IPS-20b (cell line): Measurements from ENCODE around the gene MRPL11.

Source experiments
- H3K27ac ChIP-seq: one replicate; pipeline ENCODE4 v1.5.1; 2013; ENCODE audit warnings: low read length
- H3K27me3 ChIP-seq: 2 replicates; pipeline ENCODE4 v1.6.1; 2013; ENCODE audit warnings: mild to moderate bottlenecking, low read length, inconsistent platforms; ENCODE audit not compliant: insufficient read depth
- H3K36me3 ChIP-seq: 2 replicates; pipeline ENCODE4 v1.6.1; 2013; ENCODE audit warnings: low read depth, mild to moderate bottlenecking, inconsistent platforms, low read length, moderate library complexity; ENCODE audit not compliant: insufficient read depth
- H3K4me1 ChIP-seq: 2 replicates; pipeline ENCODE4 v1.6.1; 2013; ENCODE audit warnings: mild to moderate bottlenecking, control low read depth, inconsistent platforms, low read length, moderate library complexity; ENCODE audit not compliant: insufficient read depth
- H3K4me3 ChIP-seq: 2 replicates; pipeline ENCODE4 v1.5.1; 2013; ENCODE audit warnings: mild to moderate bottlenecking, low read length, inconsistent platforms
- H3K9ac ChIP-seq: 2 replicates; pipeline ENCODE4 v1.6.1; 2013; ENCODE audit warnings: low read depth, mild to moderate bottlenecking, inconsistent platforms, low read length, moderate library complexity
- H3K9me3 ChIP-seq: 2 replicates; pipeline ENCODE4 v1.6.1; 2013; ENCODE audit warnings: mild to moderate bottlenecking, low read depth, low read length, inconsistent platforms; ENCODE audit not compliant: insufficient read depth

Gene MRPL11

GRCh38 chr11:66473608-66474515, 35.2 kb upstream of the MRPL11 start:
- H3K4me1 ChIP-seq = no peaks in the 10 kb centered on the region
- no peak overlapping the region for H3K4me3 ChIP-seq
- no peak overlapping the region for H3K9ac ChIP-seq
- H3K27me3 ChIP-seq = no peaks in the 10 kb centered on the region
- H3K27ac ChIP-seq = no peak overlapping the region
- H3K9me3 ChIP-seq = no peaks in the 10 kb centered on the region
- H3K36me3 ChIP-seq = peaks cover 20% of the 10 kb centered on the region

- no peaks in the 10 kb centered on the region for H3K4me1 ChIP-seq
- H3K9ac ChIP-seq = no peak overlapping the region
- H3K27ac ChIP-seq = no peak overlapping the region
- no peaks in the 10 kb centered on the region for H3K9me3 ChIP-seq
- peaks cover 24% of the 10 kb centered on the region for H3K36me3 ChIP-seq
- H3K27me3 ChIP-seq = no peaks in the 10 kb centered on the region
- H3K4me3 ChIP-seq = no peak overlapping the region
Measured at GRCh38 chr11:66473167-66473566, 34.5 kb upstream of the MRPL11 start.

- no peaks in the 10 kb centered on the region; the same call in 1 of the 2 replicates for H3K27me3 ChIP-seq
- H3K4me1 ChIP-seq = peaks cover 5% of the 10 kb centered on the region; the same call in 1 of the 2 replicates
Measured at GRCh38 chr11:66472054-66472453, 33.4 kb upstream of the MRPL11 start.

GRCh38 chr11:66471142-66471541, 32.5 kb upstream of the MRPL11 start:
- no peak overlapping the region for H3K27ac ChIP-seq
- H3K4me3 ChIP-seq = no peak overlapping the region
- H3K9me3 ChIP-seq = no peaks in the 10 kb centered on the region
- H3K27me3 ChIP-seq = no peaks in the 10 kb centered on the region; the same call in 1 of the 2 replicates
- peaks cover 24% of the 10 kb centered on the region for H3K36me3 ChIP-seq
- H3K9ac ChIP-seq = no peak overlapping the region
- peaks cover 5% of the 10 kb centered on the region; the same call in 1 of the 2 replicates for H3K4me1 ChIP-seq

More at GRCh38 chr11:66472054-66472453, 33.4 kb upstream of the MRPL11 start:
- no peak overlapping the region for H3K9ac ChIP-seq
- H3K27ac ChIP-seq = no peak overlapping the region
- no peaks in the 10 kb centered on the region for H3K9me3 ChIP-seq
- no peak overlapping the region for H3K4me3 ChIP-seq
- H3K36me3 ChIP-seq = peaks cover 24% of the 10 kb centered on the region

- peaks cover 24% of the 10 kb centered on the region for H3K36me3 ChIP-seq
- H3K4me1 ChIP-seq = peaks cover 10% of the 10 kb centered on the region
- no peak overlapping the region for H3K9ac ChIP-seq
- H3K27me3 ChIP-seq = no peaks in the 10 kb centered on the region; the same call in 1 of the 2 replicates
- H3K27ac ChIP-seq = no peak overlapping the region
- no peaks in the 10 kb centered on the region for H3K9me3 ChIP-seq
- H3K4me3 ChIP-seq = no peak overlapping the region
Measured at GRCh38 chr11:66470015-66470414, 31.4 kb upstream of the MRPL11 start.

GRCh38 chr11:66469441-66469840, 30.8 kb upstream of the MRPL11 start:
- Histone ChIP-seq H3K27ac (no peak overlapping the region), H3K27me3 (no peaks in the 10 kb centered on the region; the same call in 1 of the 2 replicates), H3K4me1 (peaks cover 10% of the 10 kb centered on the region), H3K9ac (no peak overlapping the region), H3K36me3 (peaks cover 24% of the 10 kb centered on the region), H3K9me3 (no peaks in the 10 kb centered on the region), H3K4me3 (no peak overlapping the region)

GRCh38 chr11:66468691-66469090, 30.0 kb upstream of the MRPL11 start:
- Histone ChIP-seq H3K27me3 (no peaks in the 10 kb centered on the region; the same call in 1 of the 2 replicates), H3K36me3 (peaks cover 21% of the 10 kb centered on the region), H3K9me3 (no peaks in the 10 kb centered on the region), H3K27ac (no peak overlapping the region), H3K4me3 (no peak overlapping the region), H3K4me1 (peaks cover 10% of the 10 kb centered on the region), H3K9ac (no peak overlapping the region)

GRCh38 chr11:66467756-66468155, 29.1 kb upstream of the MRPL11 start:
- no peaks in the 10 kb centered on the region; the same call in 1 of the 2 replicates for H3K27me3 ChIP-seq
- H3K4me1 ChIP-seq = peaks cover 10% of the 10 kb centered on the region
- H3K27ac ChIP-seq = no peak overlapping the region
- peaks cover 13% of the 10 kb centered on the region for H3K36me3 ChIP-seq
- no peaks in the 10 kb centered on the region for H3K9me3 ChIP-seq
- H3K9ac ChIP-seq = no peak overlapping the region
- H3K4me3 ChIP-seq = peak overlapping the region; percentile 87

GRCh38 chr11:66467034-66467659, 28.5 kb upstream of the MRPL11 start:
- peak overlapping the region; percentile 87 for H3K4me3 ChIP-seq
- H3K27me3 ChIP-seq = no peaks in the 10 kb centered on the region; the same call in 1 of the 2 replicates
- H3K36me3 ChIP-seq = peaks cover 7% of the 10 kb centered on the region
- no peaks in the 10 kb centered on the region for H3K9me3 ChIP-seq
- H3K4me1 ChIP-seq = peaks cover 10% of the 10 kb centered on the region
- peak overlapping the region; percentile 4; the same call in 1 of the 2 replicates for H3K9ac ChIP-seq
- no peak overlapping the region for H3K27ac ChIP-seq

- Histone ChIP-seq H3K4me1 (peaks cover 10% of the 10 kb centered on the region), H3K4me3 (peak within 1 kb of the TSS; percentile 87), H3K27ac (peak within 1 kb of the TSS; percentile 74), H3K36me3 (peaks cover 6% of the 10 kb centered on the region), H3K9ac (peak within 1 kb of the TSS; percentile 81; the same call in 1 of the 2 replicates), H3K27me3 (no peaks in the 10 kb centered on the region; the same call in 1 of the 2 replicates), H3K9me3 (no peaks in the 10 kb centered on the region; the same call in 1 of the 2 replicates)
Measured at GRCh38 chr11:66466225-66467033, 27.8 kb upstream of the MRPL11 start, which contains the start of gene PELI3. Gene PELI3 (plus strand): TSS chr11:66466905. CDS start chr11:66468129, 1,224 bp downstream.
